ENCODE data around the gene SEC61B.
A peak's percentile ranks its signal among the peaks of the same experiment; 100 is the strongest.
"Not testable (repeated sequence)": the region's sequence is repeated elsewhere in the genome, so short reads cannot be mapped to it uniquely, and the experiment has no call there.

SEC61B gene

GRCh38 chr9:99192786-99193465 is 29.2 kb upstream of the SEC61B start:
- no peak for DNase-seq

- no peak for DNase-seq
Measured at GRCh38 chr9:99193466-99193821, 28.6 kb upstream of the SEC61B start.

- DNase-seq = not testable (repeated sequence)
Measured at GRCh38 chr9:99196484-99196883, 25.6 kb upstream of the SEC61B start.

GRCh38 chr9:99197124-99197630 is 24.9 kb upstream of the SEC61B start:
- DNase-seq = no peak

GRCh38 chr9:99197987-99198386 is 24.1 kb upstream of the SEC61B start:
- no peak for DNase-seq

- DNase-seq = no peak
Measured at GRCh38 chr9:99199938-99200539, 22.0 kb upstream of the SEC61B start.

- DNase-seq = no peak
Measured at GRCh38 chr9:99201603-99202002, 20.5 kb upstream of the SEC61B start.

- no peak for DNase-seq
Measured at GRCh38 chr9:99210572-99210971, 11.5 kb upstream of the SEC61B start.

- no peak for DNase-seq
Measured at GRCh38 chr9:99211746-99212145, 10.3 kb upstream of the SEC61B start.

- no peak for DNase-seq
Measured at GRCh38 chr9:99213197-99213596, 8.9 kb upstream of the SEC61B start.

GRCh38 chr9:99216073-99216472 is 6.0 kb upstream of the SEC61B start:
- DNase-seq = no peak

GRCh38 chr9:99220011-99220410 is 2.1 kb upstream of the SEC61B start:
- DNase-seq = no peak

GRCh38 chr9:99221266-99221620 is 839 bp upstream of the SEC61B start:
- no peak for DNase-seq

GRCh38 chr9:99222416-99223270 is 561 bp downstream of the SEC61B start:
- DNase-seq = no peak

- DNase-seq = no peak
Measured at GRCh38 chr9:99224445-99224844, 2.4 kb downstream of the SEC61B start.

- DNase-seq = no peak
Measured at GRCh38 chr9:99226054-99226453, 4.0 kb downstream of the SEC61B start.

- no peak for DNase-seq
Measured at GRCh38 chr9:99230206-99230605, 8.1 kb downstream of the SEC61B start.

- peak; percentile 39 for DNase-seq
Measured at GRCh38 chr9:99231711-99232110, 9.6 kb downstream of the SEC61B start.

- DNase-seq = no peak
Measured at GRCh38 chr9:99234618-99235017, 12.5 kb downstream of the SEC61B start.

- no peak for DNase-seq
Measured at GRCh38 chr9:99235069-99235468, 13.0 kb downstream of the SEC61B start.

- DNase-seq = no peak
Measured at GRCh38 chr9:99235926-99236634, 14.0 kb downstream of the SEC61B start.

GRCh38 chr9:99237356-99237755 is 15.3 kb downstream of the SEC61B start:
- no peak for DNase-seq

GRCh38 chr9:99237849-99238248 is 15.8 kb downstream of the SEC61B start:
- DNase-seq = not testable (repeated sequence)

Measured in stimulated activated CD4-positive, alpha-beta T cell treated with anti-CD3 and anti-CD28 coated beads, Interleukin-4, amount 100 ng/mL, for 24 hours (primary cell).